HepG2 (cell line): ENCODE data around the gene SHISAL1. TPM values are rescaled to one million over a fixed set of nuclear protein-coding genes. Genes with fewer than 3 reads are reported as not detected.

Experiments
- ATF6 ChIP-seq: sonication (generic); formaldehyde crosslinking; conservative IDR thresholded peaks from 2 replicates; pipeline ENCODE4 v1.4.0; 2020; ENCODE audit warnings: missing genetic modification reagents
- CREB1 ChIP-seq, 2 experiments: fragments of 450-650 bp in 1 of 2; IDR thresholded peaks; 2 replicates each; pipeline ENCODE4 v1.6.1; 2016 to 2017; ENCODE audit warnings: control low read depth in 1 of 2, mild to moderate bottlenecking in 1 of 2, missing compliant biosample characterization in 1 of 2, missing genetic modification characterization in 1 of 2
- MXI1 ChIP-seq: IDR thresholded peaks from 3 replicates; pipeline ENCODE4 v1.6.1; 2012; ENCODE audit warnings: low read depth, low read length, inconsistent platforms, borderline replicate concordance
- POLR2A ChIP-seq, 2 experiments: IDR thresholded peaks; 2 replicates each; pipeline ENCODE4 v1.6.1; 2011; ENCODE audit warnings: low read depth in 2 of 2, low read length in 2 of 2, mild to moderate bottlenecking in 1 of 2, moderate library complexity in 1 of 2; ENCODE audit not compliant: insufficient read depth in 1 of 2
- POLR2AphosphoS5 ChIP-seq: IDR thresholded peaks from 2 replicates; pipeline ENCODE4 v1.6.1; 2012; ENCODE audit warnings: low read depth, low read length
- RERE ChIP-seq: IDR thresholded peaks from 2 replicates; pipeline ENCODE4 v1.6.1; 2016; ENCODE audit warnings: low read depth, missing genetic modification reagents, missing compliant biosample characterization
- SCMH1 ChIP-seq: sonication (generic); formaldehyde crosslinking; IDR thresholded peaks from 2 replicates; pipeline ENCODE4 v1.9.0; 2021; ENCODE audit warnings: missing genetic modification reagents, mild to moderate bottlenecking, borderline replicate concordance
- ZNF543 ChIP-seq: sonication (generic); formaldehyde crosslinking; IDR thresholded peaks from 2 replicates; pipeline ENCODE4 v1.4.0; 2020; ENCODE audit warnings: mild to moderate bottlenecking, missing genetic modification reagents
- ZNF629 ChIP-seq: sonication (generic); formaldehyde crosslinking; conservative IDR thresholded peaks from 2 replicates; pipeline ENCODE4 v1.5.0; 2020; ENCODE audit warnings: missing genetic modification reagents
- ZNF776 ChIP-seq: sonication (generic); formaldehyde crosslinking; IDR thresholded peaks from 2 replicates; pipeline ENCODE4 v1.4.0; 2020; ENCODE audit warnings: mild to moderate bottlenecking, missing genetic modification reagents
- polyA plus RNA-seq, 8 experiments: library from polyadenylated mRNA; depleted of rRNA in 3 of 8; stranded (reverse) in 7 of 8; unstranded in 1 of 8; fragments of >200 nt; fragmentation: Illumina TruSeq in 4 of 8; extraction: Trizol in 4 of 8; gene quantifications; 2 replicates each; pipeline versions ENCODE4 v1.2.1 to v1.2.3, GENCODE V29; 2011 to 2016; ENCODE audit warnings: low read depth in 4 of 8, missing spikeins in 1 of 8, mixed read lengths in 1 of 8; ENCODE audit not compliant: insufficient read depth in 1 of 8
- total RNA-seq, 5 experiments: library from RNA; depleted of rRNA; stranded (reverse); fragments of >200 nt; fragmentation: Illumina TruSeq; extraction: Trizol; gene quantifications; 2 replicates each; pipeline ENCODE4 v1.2.3, GENCODE V29; 2016; ENCODE audit warnings: low read depth in 1 of 5

SHISAL1 gene
- total and polyA plus RNA-seq, 2 of the 13 experiments (the other 11 are each of a cell fraction or from before 2014, with no cell fraction given), result not detected

GRCh38 chr22:44275631-44275995, 37.1 kb downstream of the SHISAL1 start (continued):
- TF ChIP-seq RERE (CRISPR knock-in tag) (no peak), ZNF629 (CRISPR knock-in tag) (no peak), MXI1 (no peak), CREB1 (IDR thresholded peaks at IDR 0.05) (no peak), CREB1 (CRISPR knock-in tag; IDR thresholded peaks at IDR 0.05) (no peak), ZNF776 (no peak), POLR2AphosphoS5 (no peak), ZNF543 (CRISPR knock-in tag) (no peak), POLR2A (IDR thresholded peaks at IDR 0.05; ENCODE audit: insufficient read depth in 1 of 2, low read depth in 2 of 2, low read length in 2 of 2) (no peak), ATF6 (CRISPR knock-in tag) (no peak), SCMH1 (CRISPR knock-in tag) (no peak)
